ENCODE data around the gene BMP6.
"Not testable (repeated sequence)": the region's sequence is repeated elsewhere in the genome, so short reads cannot be mapped to it uniquely, and the experiment has no call there.

Gene BMP6

GRCh38 chr6:7888587-7889357 is 162.9 kb downstream of the BMP6 start:
- DNase-seq, result no peak

DNA sequence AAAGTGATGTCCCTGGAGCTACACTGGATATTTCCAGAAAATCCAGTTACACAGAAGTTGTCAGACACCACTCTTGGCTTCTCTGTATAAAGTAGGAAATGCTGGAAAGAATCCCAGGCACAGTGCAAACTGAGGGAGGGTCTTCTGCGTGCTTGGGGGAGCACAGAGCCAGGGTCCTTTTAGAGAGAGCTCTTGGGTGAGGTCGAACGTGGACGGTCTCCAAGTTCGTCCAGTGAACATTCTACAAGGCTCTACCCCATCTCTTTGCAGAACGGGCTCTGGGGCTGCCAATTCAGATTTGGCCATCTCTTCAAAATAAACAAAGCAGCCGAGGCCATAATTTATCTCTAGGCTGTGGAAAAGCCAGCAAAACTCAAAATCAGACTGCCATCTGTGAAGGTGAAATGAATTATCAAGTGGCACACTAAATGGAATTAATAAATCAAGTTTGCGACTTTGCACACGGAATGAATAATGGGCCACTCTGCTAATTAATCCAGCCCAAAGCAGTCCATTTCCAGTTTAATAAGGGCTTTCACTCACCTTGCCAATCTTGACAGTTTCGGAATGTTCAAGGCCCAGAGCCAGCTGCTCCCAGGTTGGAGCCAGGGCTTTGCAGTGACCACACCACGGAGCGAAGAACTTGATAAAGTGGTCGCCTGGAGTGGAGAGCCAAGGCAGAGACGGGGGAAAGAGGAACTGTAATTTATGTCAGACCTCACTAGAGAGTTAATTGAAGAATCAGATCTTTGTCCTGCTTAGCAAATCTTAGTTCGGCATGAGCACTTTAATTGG is 165.4 kb downstream of the BMP6 start:
- DNase-seq, result no peak

- not testable (repeated sequence) for DNase-seq
Measured at GRCh38 chr6:7892367-7892766, 166.5 kb downstream of the BMP6 start.

DNA sequence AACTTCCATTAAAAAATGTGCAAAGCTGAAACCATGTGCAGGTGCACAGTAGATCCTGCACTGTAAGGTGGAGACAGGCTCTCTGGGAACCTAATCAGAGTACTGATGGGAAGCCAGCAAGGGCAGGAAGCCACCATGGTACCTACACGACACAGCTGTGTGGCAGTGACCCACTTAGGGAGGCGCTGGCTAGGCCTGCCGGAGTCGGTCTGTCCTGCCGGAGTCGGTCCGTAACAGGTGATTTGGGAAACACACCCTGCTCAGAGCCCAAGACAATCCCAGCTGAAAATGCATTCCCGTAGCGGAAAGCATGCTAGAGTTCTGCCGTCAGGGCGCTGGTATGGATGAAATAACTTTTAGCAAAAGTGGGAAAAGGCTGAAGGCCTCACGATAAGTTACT is 167.4 kb downstream of the BMP6 start:
- no peak for DNase-seq

DNA sequence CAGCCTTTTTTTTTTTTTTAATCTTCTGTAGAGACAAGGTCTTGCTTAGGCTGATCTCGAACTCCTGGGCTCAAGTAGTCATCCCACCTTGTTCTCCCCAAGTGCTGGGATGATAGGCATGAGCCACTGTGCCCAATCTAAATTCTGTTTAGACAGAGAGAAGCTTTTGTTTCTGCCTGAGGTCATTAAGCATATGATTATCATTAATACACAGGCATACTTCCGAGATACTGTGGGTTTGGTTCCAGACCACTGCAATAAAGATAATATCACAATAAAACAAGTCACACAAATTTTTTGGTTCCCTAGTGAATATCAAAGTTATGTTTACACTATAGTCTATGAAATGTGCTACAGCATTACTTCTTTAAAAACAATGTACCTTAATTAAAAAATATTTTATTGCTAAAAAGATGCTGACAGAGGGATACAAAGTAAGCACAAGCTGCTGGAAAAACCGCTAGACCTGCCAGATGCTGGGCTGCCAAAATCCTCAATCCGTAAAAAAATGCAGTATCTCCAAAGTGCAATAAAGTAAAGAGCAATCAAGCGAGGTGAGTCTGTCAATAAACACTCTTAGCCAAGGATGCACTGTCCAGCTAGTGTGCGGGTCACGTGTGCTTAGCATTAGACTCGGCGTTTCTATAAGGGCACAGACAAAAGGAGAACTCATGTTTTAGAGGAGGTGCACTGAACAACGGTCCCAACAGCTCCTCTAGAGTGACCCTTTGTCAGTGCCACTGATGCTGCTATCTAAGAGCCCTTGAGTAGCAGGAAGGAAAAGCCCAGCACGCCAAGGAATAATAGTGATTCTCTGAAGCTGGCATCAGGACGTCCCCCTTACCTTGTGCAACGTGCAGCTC is 168.6 kb downstream of the BMP6 start:
- DNase-seq, result no peak

GRCh38 chr6:7895125-7895423 is 169.2 kb downstream of the BMP6 start:
- no peak for DNase-seq

DNA sequence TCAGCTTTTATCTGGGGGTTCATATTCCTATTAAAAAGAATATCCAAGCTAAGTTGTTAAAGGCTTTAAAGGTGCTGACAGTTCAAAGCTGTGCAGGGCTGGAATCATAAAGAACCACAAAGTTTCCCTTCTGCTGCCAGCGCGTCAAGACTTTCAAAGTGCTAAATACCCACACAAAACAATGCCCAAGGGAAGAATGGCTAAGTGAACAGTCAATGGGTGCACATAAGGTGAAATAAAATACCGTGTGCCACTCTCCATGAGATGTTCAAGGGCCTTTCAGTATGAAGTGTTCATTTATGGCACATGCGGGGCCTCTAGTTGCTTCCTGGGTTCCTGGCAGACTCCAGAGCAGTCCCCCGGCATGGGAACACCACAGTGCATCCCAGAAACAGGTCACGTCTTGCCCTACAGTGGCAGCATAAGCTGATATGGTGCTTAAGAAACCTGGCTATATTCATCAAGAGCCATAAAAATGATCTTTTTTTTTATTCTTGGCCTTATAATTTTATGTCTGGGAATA is 170.6 kb downstream of the BMP6 start:
- DNase-seq, result no peak

GRCh38 chr6:7897461-7898192 is 171.7 kb downstream of the BMP6 start:
- no peak for DNase-seq

DNA sequence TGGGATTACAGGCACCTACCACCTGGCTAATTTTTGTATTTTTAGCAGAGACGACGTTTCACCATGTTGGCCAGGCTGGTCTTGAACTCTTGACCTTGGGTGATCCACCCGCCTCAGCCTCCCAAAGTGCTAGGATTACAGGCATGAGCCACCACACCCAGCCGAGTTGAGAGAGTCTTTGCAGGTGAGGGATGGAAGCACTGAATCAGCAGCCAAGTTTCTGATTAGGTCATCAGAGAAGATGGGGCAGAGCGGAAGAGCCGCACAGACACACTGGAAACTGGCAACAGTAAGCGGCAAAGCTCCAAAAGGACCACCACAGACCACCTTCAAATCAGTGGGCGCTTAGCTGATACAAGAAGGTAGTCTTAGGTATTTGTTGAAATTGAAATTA is 172.3 kb downstream of the BMP6 start:
- not testable (repeated sequence) for DNase-seq

- DNase-seq, result no peak
Measured at GRCh38 chr6:7899101-7899888, 173.4 kb downstream of the BMP6 start.

DNA sequence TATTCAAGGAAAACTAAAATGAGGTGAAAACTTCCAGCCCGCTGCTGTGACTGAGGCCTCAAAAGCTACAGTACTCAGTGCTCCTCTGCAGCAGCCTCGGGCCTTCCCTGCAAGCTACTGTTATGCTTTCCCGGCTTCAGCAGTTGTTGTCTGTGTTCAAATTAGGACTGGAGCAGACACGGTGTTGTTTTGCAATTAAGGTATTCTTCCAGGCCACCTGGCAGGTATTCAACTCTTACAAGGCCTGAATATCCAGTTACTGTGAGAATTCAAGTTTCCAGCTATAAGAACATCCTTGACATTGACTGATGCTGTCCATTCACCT is 174.0 kb downstream of the BMP6 start:
- no peak for DNase-seq

DNA sequence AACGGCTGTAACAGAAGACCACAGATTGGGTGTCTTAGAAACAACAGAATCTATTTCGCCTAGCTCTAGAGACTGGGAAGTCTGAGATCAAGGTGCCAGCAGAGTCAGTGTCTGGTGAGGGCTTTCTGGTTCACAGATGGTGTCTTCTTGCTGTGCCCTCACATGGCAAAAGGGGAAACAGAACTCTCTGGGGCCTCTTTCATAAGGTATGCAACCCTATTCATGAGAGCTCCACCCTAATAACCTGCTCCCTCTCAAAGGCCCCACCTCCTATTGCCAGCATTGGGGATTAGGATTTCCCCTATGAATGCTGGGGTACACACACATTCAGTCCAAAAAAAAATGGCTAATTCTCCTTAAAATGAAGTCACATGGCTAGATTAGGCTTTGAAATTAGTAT is 174.7 kb downstream of the BMP6 start:
- no peak for DNase-seq

- DNase-seq, result no peak
Measured at GRCh38 chr6:7901056-7901455, 175.2 kb downstream of the BMP6 start.

- no peak for DNase-seq
Measured at GRCh38 chr6:7901780-7902179, 175.9 kb downstream of the BMP6 start.

DNA sequence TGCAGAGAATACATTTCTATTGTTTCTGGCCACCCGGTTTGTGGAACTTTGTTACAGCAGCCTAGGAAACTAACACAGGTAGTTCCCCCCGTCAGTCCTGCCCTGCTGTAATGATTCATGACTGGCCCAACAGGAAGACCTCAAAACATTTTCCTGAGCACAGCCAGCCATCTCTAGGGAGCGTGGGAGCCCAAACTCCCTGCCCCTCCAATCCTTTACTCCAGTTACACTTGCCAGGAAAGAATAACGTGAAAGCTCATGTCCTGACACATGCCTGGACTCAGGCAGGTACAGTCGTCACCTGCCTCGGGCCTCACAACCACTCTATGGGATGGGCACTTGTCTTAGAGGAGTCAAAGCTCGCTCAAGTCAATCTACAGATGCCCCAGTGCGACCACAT is 176.3 kb downstream of the BMP6 start:
- DNase-seq, result no peak

GRCh38 chr6:7902867-7903266 is 177.0 kb downstream of the BMP6 start:
- DNase-seq, result no peak

- DNase-seq, result no peak
Measured at GRCh38 chr6:7903673-7904072, 177.8 kb downstream of the BMP6 start.

DNA sequence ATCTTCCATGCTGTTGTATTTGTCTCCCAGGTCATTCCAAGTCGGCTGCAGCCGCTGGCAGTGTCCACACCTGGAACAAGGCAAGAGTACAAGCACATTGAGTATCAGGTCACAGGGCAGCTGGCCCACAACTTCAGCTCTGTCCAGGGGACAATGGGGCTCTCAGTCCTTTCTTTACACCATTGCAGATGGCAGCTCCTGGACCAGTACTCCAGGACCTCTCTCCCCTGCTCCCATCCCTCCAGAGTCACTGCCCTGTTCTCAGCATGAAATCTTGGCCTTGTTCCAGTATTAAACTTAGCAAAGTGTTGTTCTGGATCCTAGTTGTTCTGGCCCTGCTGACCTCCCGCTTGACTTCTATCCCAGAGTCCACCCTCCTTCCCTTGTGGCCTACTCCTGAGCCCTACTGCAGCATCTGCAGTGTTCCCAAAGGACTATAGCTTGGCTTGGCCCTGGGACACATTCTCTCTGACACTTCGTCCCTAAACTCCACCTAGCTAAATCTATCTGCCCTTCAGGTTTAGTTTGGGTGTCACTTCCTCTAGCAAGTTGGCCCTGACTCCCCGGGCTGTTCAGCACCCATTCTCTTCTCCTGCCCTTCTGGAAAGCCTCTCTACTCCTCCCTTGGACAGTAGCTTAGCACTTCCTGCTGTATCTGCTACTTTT is 178.9 kb downstream of the BMP6 start:
- DNase-seq, result no peak

- DNase-seq, result no peak
Measured at GRCh38 chr6:7905416-7905815, 179.5 kb downstream of the BMP6 start.

DNA sequence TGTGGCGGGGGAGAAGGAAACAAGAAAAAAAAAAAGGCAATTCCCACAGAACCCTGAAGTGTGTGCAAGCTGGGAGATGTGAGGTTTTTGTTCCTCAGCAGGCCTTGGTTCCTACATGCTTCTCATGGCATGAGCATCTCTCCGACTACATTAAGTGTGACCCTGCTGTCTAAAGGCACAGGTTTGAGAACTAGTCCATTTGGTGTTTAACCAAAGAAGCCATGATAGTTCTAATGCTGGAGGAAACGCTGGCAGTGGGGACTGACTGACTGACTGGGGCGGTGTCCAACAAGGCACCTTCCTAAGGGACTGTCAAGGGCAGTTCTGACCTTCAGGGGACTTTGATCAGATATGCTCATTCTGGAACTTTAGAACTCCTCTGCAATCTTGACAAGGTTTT is 180.8 kb downstream of the BMP6 start:
- no peak for DNase-seq

DNA sequence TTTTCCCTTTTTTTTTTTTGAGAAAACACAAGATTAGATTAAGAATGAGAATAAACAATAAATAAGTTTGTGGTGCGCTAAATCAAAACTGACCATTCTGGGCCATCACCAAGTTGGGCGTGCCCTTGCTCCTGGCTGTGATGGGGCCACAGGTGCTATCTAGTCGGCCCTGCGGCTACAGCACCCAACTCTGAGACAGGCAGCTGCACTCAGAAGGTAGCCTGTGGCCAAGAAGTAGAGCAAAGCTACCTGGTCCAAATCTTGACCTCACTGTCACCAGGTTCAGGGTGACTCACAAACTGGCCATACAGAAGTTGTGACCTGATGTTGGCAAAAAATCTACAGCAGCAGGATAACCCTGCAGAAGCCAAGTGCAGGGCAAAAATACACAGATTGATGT is 181.3 kb downstream of the BMP6 start:
- DNase-seq, result no peak

Data from inflammatory macrophage treated with lipopolysaccharide for 1 hour (primary cell).